Lung (tissue), 16 donors: ENCODE results near the gene RASL10A. TPM values are rescaled to one million over a fixed set of nuclear protein-coding genes. Genes with fewer than 3 reads are reported as not detected.
"Not testable (repeated sequence)": the region's sequence is repeated elsewhere in the genome, so short reads cannot be mapped to it uniquely, and the experiment has no call there.

Experiments
- ATAC-seq: fragments of 200-7000 bp; cut with Tn5 transposase; one replicate; pipeline ENCODE4 v1.9.1; 2020; ENCODE audit warnings: moderate number of reproducible peaks; ENCODE audit not compliant: insufficient read depth, low FRiP score
- DNase-seq, 3 donors: peaks; one replicate each; pipeline ENCODE4 v3.0.0-alpha.2; 2013 to 2017
- H3K27ac ChIP-seq, 2 donors: one replicate each; pipeline ENCODE4 v1.5.1; 2013; ENCODE audit warnings: mild to moderate bottlenecking in 2 of 2, moderate library complexity in 2 of 2, control low read depth in 1 of 2, inconsistent platforms in 1 of 2, low read depth in 1 of 2, low read length in 1 of 2
- H3K27me3 ChIP-seq, 3 donors: one replicate each; pipeline ENCODE4 v1.5.1; 2013; ENCODE audit warnings: low read length in 2 of 3; ENCODE audit not compliant: control insufficient read depth in 3 of 3, insufficient read depth in 3 of 3
- H3K36me3 ChIP-seq, 4 donors: one replicate each; pipeline ENCODE4 v1.5.1; 2013; ENCODE audit warnings: low read length in 4 of 4, mild to moderate bottlenecking in 1 of 4, moderate library complexity in 1 of 4; ENCODE audit not compliant: control insufficient read depth in 4 of 4, insufficient read depth in 4 of 4
- H3K4me1 ChIP-seq, 5 donors: one replicate each; pipeline ENCODE4 v1.5.1; 2013; ENCODE audit warnings: low read length in 5 of 5, mild to moderate bottlenecking in 2 of 5, moderate library complexity in 1 of 5; ENCODE audit not compliant: control insufficient read depth in 5 of 5, insufficient read depth in 5 of 5
- H3K4me3 ChIP-seq: one replicate; pipeline ENCODE4 v1.5.1; 2013; ENCODE audit warnings: mild to moderate bottlenecking, control low read depth, moderate library complexity
- H3K9ac ChIP-seq, 2 donors: one replicate each; pipeline ENCODE4 v1.5.1; 2013; ENCODE audit warnings: low read length in 2 of 2, control low read depth in 1 of 2; ENCODE audit not compliant: insufficient read depth in 1 of 2
- H3K9me3 ChIP-seq, 4 donors: one replicate each; pipeline ENCODE4 v1.5.1; 2013; ENCODE audit warnings: low read length in 3 of 4, mild to moderate bottlenecking in 1 of 4, moderate library complexity in 1 of 4; ENCODE audit not compliant: control insufficient read depth in 4 of 4, insufficient read depth in 3 of 4
- CTCF ChIP-seq: IDR thresholded peaks from 2 replicates; pipeline ENCODE4 v1.5.1; 2012; ENCODE audit warnings: mild to moderate bottlenecking; ENCODE audit errors: control extremely low read depth, extremely low read depth
- WGBS, 2 donors: extraction: QIAGEN DNeasy Blood & Tissue Kit; methylation state at CpG; one replicate each; pipeline ENCODE4 v1.1.7; 2013; 5-methylcytosine and 5-hydroxymethylcytosine counted together
- long read RNA-seq, 5 donors: transcript quantifications; one replicate each; lab custom pipeline, GENCODE V29; 2026
- polyA plus RNA-seq, 2 donors: library from polyadenylated mRNA; stranded (reverse); fragments of 200-250 nt; gene quantifications; one replicate each; pipeline ENCODE4 v1.2.1, GENCODE V29; 2013
- total RNA-seq, 2 donors: library from RNA; depleted of rRNA in 1 of 2; stranded (reverse); fragments of >200 nt in 1 of 2; gene quantifications; one replicate each; pipeline ENCODE4 v1.2.1, GENCODE V29; 2014 to 2021
- donor health status: control.
- donor health status: control.
- donor health status: Bipolar disorder and iron deficiency.
- donor health status: healthy.
- donor health status: DM: yes; HTN: yes; CAD: no.

Gene RASL10A
- total RNA-seq (1 to 10 TPM in 1 of 2 donors, not detected in 1; 3.3 TPM), polyA plus RNA-seq (1 to 10 TPM in 1 of 2 donors, under 1 TPM in 1; 0.71 to 2.0 TPM)
- long read RNA-seq, donor 1, result 0 reads
- long read RNA-seq, donor 2, result 0 reads
- long read RNA-seq, donor 3, result 0 reads
- long read RNA-seq, donor 4, partial matches to known transcripts, result 0 of 1 reads
- long read RNA-seq, donor 4, other reads (novel, unspliced or antisense), result 0 of 1 reads
- long read RNA-seq, donor 5, result 0 reads

- no peak for TF ChIP-seq CTCF
- H3K4me1 ChIP-seq, result peaks cover 0 to 24% (median 6%) of the 10 kb centered on the region in 5 donors
These were observed at the start of gene RASL10A for GRCh38 chr22:29315286-29316140. RASL10A (minus strand) TSS chr22:29315697; CDS start chr22:29315246, 451 bp downstream.

GRCh38 chr22:29359469-29359868 is 44.0 kb upstream of the RASL10A start:
- Histone ChIP-seq H3K4me1 (peaks cover 0 to 2% (median 0%) of the 10 kb centered on the region in 5 donors), H3K36me3 (peaks cover 10 to 43% (median 16%) of the 10 kb centered on the region in 4 donors), H3K27me3 (no peaks in the 10 kb centered on the region), H3K27ac (no peak overlapping the region), H3K9me3 (no peaks in the 10 kb centered on the region), H3K9ac (no peak overlapping the region), H3K4me3 (no peak overlapping the region)
- peak; percentile 30 for TF ChIP-seq CTCF
- ATAC-seq, result peak; percentile 38
- DNase-seq, result peak; percentile 59 to 71 (median 68)
- 58 to 78% methylated on average over 9 of the region's 9 CpGs for WGBS, 2 donors

More at GRCh38 chr22:29315286-29316140, at the start of gene RASL10A:
- no peak within 1 kb of the TSS for H3K27ac ChIP-seq
- no peak within 1 kb of the TSS for H3K9ac ChIP-seq
- H3K4me3 ChIP-seq, result peak within 1 kb of the TSS; percentile 14
- H3K27me3 ChIP-seq, result peaks cover 0 to 36% (median 35%) of the 10 kb centered on the region in 3 donors
- DNase-seq, result no peak
- 4 to 5% methylated on average over 50 to 103 of the region's 103 CpGs for WGBS, 2 donors
- H3K9me3 ChIP-seq, result no peaks in the 10 kb centered on the region
- ATAC-seq, result no peak
- H3K36me3 ChIP-seq, result peaks cover 0 to 4% (median 2%) of the 10 kb centered on the region in 4 donors

- ATAC-seq, result not testable (repeated sequence)
These were observed 41.8 kb upstream of the RASL10A start for GRCh38 chr22:29357193-29357890.

More at GRCh38 chr22:29357193-29357890, 41.8 kb upstream of the RASL10A start:
- not testable (repeated sequence) for H3K27ac ChIP-seq, H3K27me3 ChIP-seq, DNase-seq, H3K9ac ChIP-seq, H3K9me3 ChIP-seq, H3K4me1 ChIP-seq, H3K4me3 ChIP-seq
- H3K36me3 ChIP-seq, result peaks cover 17 to 59% (median 21%) of the 10 kb centered on the region in 4 donors
- WGBS, 2 donors, result 95 to 99% methylated on average over 12 of the region's 12 CpGs
